NCI-H1092 treated with DMSO at 0.1 percent for 48 hours (cell line): Measurements from ENCODE around the gene CBARP.
A peak's percentile ranks its signal among the peaks of the same experiment; 100 is the strongest.

Experiments
- DNase-seq: peaks from one replicate; lab custom pipeline; 2025; lab: John Stamatoyannopoulos, UW

Gene CBARP

GRCh38 chr19:1239796-1240737 lies 2.3 kb upstream of the CBARP start:
- DNase-seq: peak; percentile 83

- no peak for DNase-seq
Observed at GRCh38 chr19:1239420-1239795, 1.6 kb upstream of the CBARP start.

GRCh38 chr19:1238369-1239303 lies 831 bp upstream of the CBARP start:
- no peak for DNase-seq

GRCh38 chr19:1237027-1237659 lies 662 bp downstream of the CBARP start:
- DNase-seq: no peak

- DNase-seq: peak; percentile 28
Observed at GRCh38 chr19:1236576-1236975, 1.2 kb downstream of the CBARP start.

- DNase-seq: no peak
Observed at GRCh38 chr19:1235625-1236538, 1.9 kb downstream of the CBARP start.

GRCh38 chr19:1234955-1235380 lies 2.8 kb downstream of the CBARP start:
- DNase-seq: no peak

GRCh38 chr19:1234051-1234954 lies 3.5 kb downstream of the CBARP start:
- DNase-seq: no peak

- no peak for DNase-seq
Observed at GRCh38 chr19:1233115-1233667, 4.6 kb downstream of the CBARP start.

- no peak for DNase-seq
Observed at GRCh38 chr19:1232652-1233072, 5.1 kb downstream of the CBARP start.

- DNase-seq: no peak
Observed at GRCh38 chr19:1231729-1232637, 5.8 kb downstream of the CBARP start.

GRCh38 chr19:1230783-1231489 lies 6.9 kb downstream of the CBARP start:
- no peak for DNase-seq

GRCh38 chr19:1229924-1230782 lies 7.7 kb downstream of the CBARP start:
- no peak for DNase-seq

GRCh38 chr19:1229056-1229923 lies 8.5 kb downstream of the CBARP start:
- DNase-seq: no peak

- no peak for DNase-seq
Observed at GRCh38 chr19:1228161-1228957, 9.4 kb downstream of the CBARP start.
